ENCODE measurements around the gene LTB4R2.

LTB4R2 gene

DNA sequence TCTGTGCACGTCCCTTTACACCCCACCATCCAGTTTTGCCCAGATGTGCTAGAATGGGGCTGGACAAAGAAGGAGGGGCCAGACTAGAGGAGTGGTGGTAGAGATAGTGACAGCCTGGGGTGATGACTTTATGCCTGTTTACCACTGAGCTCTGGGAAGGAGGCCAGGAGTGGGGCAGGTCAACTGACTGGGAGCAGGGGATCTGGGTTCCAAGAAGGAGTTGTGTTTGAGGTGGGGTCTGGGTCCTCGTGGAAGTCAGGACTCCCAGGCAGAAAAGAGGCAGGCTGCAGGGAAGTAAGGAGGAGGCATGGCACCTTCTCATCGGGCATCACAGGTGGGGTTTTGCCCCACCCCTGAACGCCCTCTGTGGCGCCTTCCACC is 315 bp downstream of the LTB4R2 start:
- H3K4me3 ChIP-seq (ENCODE audit: low read depth in 1 of 5, low read length in 5 of 5), result peak overlapping the region; percentile 54 to 71 (median 67)
- H3K9me3 ChIP-seq (ENCODE audit: control insufficient read depth in 5 of 5, low read length in 5 of 5), result no peaks in the 10 kb centered on the region
- H3K4me1 ChIP-seq (ENCODE audit: control insufficient read depth in 5 of 5, insufficient read depth in 5 of 5, low read length in 5 of 5), result peaks cover 17 to 76% (median 64%) of the 10 kb centered on the region in 5 donors

DNA sequence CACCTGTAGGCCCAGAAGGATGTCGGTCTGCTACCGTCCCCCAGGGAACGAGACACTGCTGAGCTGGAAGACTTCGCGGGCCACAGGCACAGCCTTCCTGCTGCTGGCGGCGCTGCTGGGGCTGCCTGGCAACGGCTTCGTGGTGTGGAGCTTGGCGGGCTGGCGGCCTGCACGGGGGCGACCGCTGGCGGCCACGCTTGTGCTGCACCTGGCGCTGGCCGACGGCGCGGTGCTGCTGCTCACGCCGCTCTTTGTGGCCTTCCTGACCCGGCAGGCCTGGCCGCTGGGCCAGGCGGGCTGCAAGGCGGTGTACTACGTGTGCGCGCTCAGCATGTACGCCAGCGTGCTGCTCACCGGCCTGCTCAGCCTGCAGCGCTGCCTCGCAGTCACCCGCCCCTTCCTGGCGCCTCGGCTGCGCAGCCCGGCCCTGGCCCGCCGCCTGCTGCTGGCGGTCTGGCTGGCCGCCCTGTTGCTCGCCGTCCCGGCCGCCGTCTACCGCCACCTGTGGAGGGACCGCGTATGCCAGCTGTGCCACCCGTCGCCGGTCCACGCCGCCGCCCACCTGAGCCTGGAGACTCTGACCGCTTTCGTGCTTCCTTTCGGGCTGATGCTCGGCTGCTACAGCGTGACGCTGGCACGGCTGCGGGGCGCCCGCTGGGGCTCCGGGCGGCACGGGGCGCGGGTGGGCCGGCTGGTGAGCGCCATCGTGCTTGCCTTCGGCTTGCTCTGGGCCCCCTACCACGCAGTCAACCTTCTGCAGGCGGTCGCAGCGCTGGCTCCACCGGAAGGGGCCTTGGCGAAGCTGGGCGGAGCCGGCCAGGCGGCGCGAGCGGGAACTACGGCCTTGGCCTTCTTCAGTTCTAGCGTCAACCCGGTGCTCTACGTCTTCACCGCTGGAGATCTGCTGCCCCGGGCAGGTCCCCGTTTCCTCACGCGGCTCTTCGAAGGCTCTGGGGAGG is 985 bp downstream of the LTB4R2 start, which contains the start of gene LTB4R:
TSS of gene LTB4R (plus strand) at position 857 of the 959 bp plus-strand sequence. CDS start 4,150 bp downstream, outside the sequence.
- H3K4me1 ChIP-seq (ENCODE audit: control insufficient read depth in 5 of 5, insufficient read depth in 5 of 5, low read length in 5 of 5), result peaks cover 17 to 83% (median 71%) of the 10 kb centered on the region in 5 donors
- H3K9ac ChIP-seq (ENCODE audit: low read length in 5 of 5), result peak within 1 kb of the TSS in 4 of 5 donors; percentile 45 to 79 (median 62)
- H3K36me3 ChIP-seq (ENCODE audit: control insufficient read depth in 5 of 5, insufficient read depth in 5 of 5, low read length in 5 of 5), result peaks cover 5 to 19% (median 18%) of the 10 kb centered on the region in 5 donors
- peak within 1 kb of the TSS; percentile 74 for H3K27ac ChIP-seq (ENCODE audit: low read depth, low read length)
- H3K27me3 ChIP-seq (ENCODE audit: control insufficient read depth in 5 of 5, insufficient read depth in 4 of 5, low read length in 5 of 5), result no peaks in the 10 kb centered on the region
- H3K4me3 ChIP-seq (ENCODE audit: low read depth in 1 of 5, low read length in 5 of 5), result peak within 1 kb of the TSS; percentile 54 to 71 (median 67)
- no peaks in the 10 kb centered on the region for H3K9me3 ChIP-seq (ENCODE audit: control insufficient read depth in 5 of 5, low read length in 5 of 5)

More for the DNA sequence above, 315 bp downstream of the LTB4R2 start:
- H3K27ac ChIP-seq (ENCODE audit: low read depth, low read length), result peak overlapping the region; percentile 74
- no peaks in the 10 kb centered on the region for H3K27me3 ChIP-seq (ENCODE audit: control insufficient read depth in 5 of 5, insufficient read depth in 4 of 5, low read length in 5 of 5)
- peak overlapping the region in 3 of 5 donors; percentile 57 to 79 (median 68) for H3K9ac ChIP-seq (ENCODE audit: low read length in 5 of 5)
- peaks cover 5 to 26% (median 24%) of the 10 kb centered on the region in 5 donors for H3K36me3 ChIP-seq (ENCODE audit: control insufficient read depth in 5 of 5, insufficient read depth in 5 of 5, low read length in 5 of 5)

DNA sequence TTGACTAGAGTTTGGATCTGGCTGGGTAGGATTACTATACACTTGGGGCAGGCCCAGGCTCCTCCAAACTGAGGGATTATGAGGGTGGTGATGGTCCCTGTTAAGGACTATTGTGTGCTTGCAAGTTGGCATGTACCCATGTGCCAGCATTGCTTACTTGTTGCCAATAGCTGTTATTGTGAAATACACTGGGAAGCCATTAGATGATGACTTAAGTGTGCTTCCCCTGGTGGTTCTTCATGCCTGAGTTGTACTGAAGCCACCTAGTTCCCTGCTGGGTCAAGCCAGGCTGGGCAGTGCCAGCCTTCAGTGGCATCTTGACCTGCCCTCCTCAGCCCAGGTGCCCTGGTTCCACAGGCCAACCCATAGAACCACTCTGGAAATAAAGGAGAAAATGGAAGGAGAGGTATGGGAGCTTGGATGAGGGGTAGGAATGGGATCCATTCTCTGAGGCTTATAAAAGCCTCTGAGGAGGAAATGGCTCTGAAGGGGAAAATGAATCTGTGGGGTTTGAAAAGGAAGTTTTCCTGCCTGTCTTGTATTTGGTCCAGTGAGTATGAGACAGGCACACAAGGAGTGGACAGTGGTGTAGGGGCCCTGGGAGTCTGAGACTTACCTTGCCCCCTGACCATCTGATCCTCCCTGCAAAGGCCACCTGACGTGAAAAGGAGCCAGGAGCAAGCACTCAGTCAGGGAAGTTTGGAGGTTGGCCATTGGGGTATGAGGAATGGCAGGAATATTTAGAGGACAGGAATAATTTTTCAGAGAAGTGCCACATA is 2.1 kb downstream of the LTB4R2 start:
- H3K36me3 ChIP-seq (ENCODE audit: control insufficient read depth in 5 of 5, insufficient read depth in 5 of 5, low read length in 5 of 5), result peaks cover 0 to 8% (median 7%) of the 10 kb centered on the region in 5 donors
- H3K4me1 ChIP-seq (ENCODE audit: control insufficient read depth in 5 of 5, insufficient read depth in 5 of 5, low read length in 5 of 5), result peaks cover 17 to 94% (median 74%) of the 10 kb centered on the region in 5 donors
- H3K27me3 ChIP-seq (ENCODE audit: control insufficient read depth in 5 of 5, insufficient read depth in 4 of 5, low read length in 5 of 5), result peaks cover 0 to 3% (median 0%) of the 10 kb centered on the region in 5 donors
- peak overlapping the region; percentile 74 for H3K27ac ChIP-seq (ENCODE audit: low read depth, low read length)
- H3K9me3 ChIP-seq (ENCODE audit: control insufficient read depth in 5 of 5, low read length in 5 of 5), result no peaks in the 10 kb centered on the region
- peak overlapping the region; percentile 51 to 71 (median 67) for H3K4me3 ChIP-seq (ENCODE audit: low read depth in 1 of 5, low read length in 5 of 5)
- peak overlapping the region in 4 of 5 donors; percentile 45 to 79 (median 62) for H3K9ac ChIP-seq (ENCODE audit: low read length in 5 of 5)

DNA sequence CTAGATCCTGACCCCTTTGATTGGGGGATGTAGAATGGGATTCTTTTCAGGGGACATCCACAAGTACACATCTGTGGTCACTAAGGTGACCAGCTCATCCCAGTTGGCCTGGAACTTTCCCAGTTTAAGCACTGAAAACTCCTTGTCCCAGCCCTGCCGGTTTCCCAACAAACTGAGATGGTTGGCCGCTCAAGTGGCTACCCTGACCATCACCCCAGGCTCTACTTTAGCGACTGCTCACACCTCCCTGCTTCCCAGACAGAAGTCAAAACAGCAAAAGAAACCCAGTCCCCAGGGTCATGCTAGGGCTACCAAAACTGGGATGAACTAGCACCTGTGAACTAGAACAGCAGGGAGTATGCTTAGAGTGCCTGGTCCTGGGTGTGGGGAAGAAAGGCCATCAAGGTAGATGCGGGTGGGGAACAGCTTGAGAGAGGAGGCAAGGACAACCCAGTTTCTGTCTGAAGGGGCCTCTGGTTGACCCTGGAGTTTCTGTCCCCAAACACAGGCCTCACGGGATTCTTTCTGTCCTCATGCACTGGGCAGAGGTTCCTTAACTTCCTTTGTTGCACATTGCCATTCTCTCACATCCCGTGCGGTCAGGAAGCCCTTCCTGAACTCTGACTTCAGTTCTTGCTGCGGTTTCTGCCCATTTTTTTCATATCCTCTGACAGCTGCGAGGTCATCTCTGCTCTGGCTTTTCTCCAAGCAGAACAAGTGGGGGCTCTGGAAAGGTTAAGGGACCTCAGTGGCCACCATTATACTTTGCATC is 3.0 kb downstream of the LTB4R2 start:
- Histone ChIP-seq H3K4me3 (ENCODE audit: low read depth in 1 of 5, low read length in 5 of 5) (peak overlapping the region in 1 of 5 donors; percentile 71), H3K9ac (ENCODE audit: low read length in 5 of 5) (peak overlapping the region in 2 of 5 donors; percentile 32 to 42), H3K36me3 (ENCODE audit: control insufficient read depth in 5 of 5, insufficient read depth in 5 of 5, low read length in 5 of 5) (peaks cover 0 to 2% (median 0%) of the 10 kb centered on the region in 5 donors), H3K9me3 (ENCODE audit: control insufficient read depth in 5 of 5, low read length in 5 of 5) (no peaks in the 10 kb centered on the region), H3K27ac (ENCODE audit: low read depth, low read length) (peak overlapping the region; percentile 74), H3K27me3 (ENCODE audit: control insufficient read depth in 5 of 5, insufficient read depth in 4 of 5, low read length in 5 of 5) (peaks cover 0 to 3% (median 0%) of the 10 kb centered on the region in 5 donors), H3K4me1 (ENCODE audit: control insufficient read depth in 5 of 5, insufficient read depth in 5 of 5, low read length in 5 of 5) (peaks cover 17 to 95% (median 70%) of the 10 kb centered on the region in 5 donors)

DNA sequence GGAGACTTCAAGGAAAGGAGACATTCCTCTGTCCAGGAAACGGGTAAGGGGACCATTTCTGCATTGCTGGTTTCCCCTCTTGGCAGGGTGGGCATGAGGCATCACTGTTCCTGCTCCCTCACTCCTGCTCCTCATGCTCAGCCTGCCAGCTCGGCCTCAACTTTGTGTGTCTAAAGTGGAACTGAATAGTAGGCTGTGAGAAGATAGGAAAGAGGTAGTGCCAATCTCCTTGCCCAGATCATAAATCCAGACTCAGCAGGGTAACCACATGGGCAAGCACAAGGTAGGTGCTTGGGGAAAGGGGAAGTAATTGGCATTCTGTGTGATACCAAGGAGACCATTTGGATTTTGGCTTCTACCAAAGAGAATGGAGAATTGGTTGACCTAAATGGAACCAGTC is 4.0 kb downstream of the LTB4R2 start:
- Histone ChIP-seq H3K4me3 (ENCODE audit: low read depth in 1 of 5, low read length in 5 of 5) (no peak overlapping the region), H3K27me3 (ENCODE audit: control insufficient read depth in 5 of 5, insufficient read depth in 4 of 5, low read length in 5 of 5) (peaks cover 0 to 12% (median 0%) of the 10 kb centered on the region in 5 donors), H3K9me3 (ENCODE audit: control insufficient read depth in 5 of 5, low read length in 5 of 5) (no peaks in the 10 kb centered on the region), H3K9ac (ENCODE audit: low read length in 5 of 5) (peak overlapping the region in 1 of 5 donors; percentile 33), H3K4me1 (ENCODE audit: control insufficient read depth in 5 of 5, insufficient read depth in 5 of 5, low read length in 5 of 5) (peaks cover 17 to 91% (median 69%) of the 10 kb centered on the region in 5 donors), H3K36me3 (ENCODE audit: control insufficient read depth in 5 of 5, insufficient read depth in 5 of 5, low read length in 5 of 5) (peaks cover 0 to 9% (median 9%) of the 10 kb centered on the region in 5 donors), H3K27ac (ENCODE audit: low read depth, low read length) (peak overlapping the region; percentile 74)

DNA sequence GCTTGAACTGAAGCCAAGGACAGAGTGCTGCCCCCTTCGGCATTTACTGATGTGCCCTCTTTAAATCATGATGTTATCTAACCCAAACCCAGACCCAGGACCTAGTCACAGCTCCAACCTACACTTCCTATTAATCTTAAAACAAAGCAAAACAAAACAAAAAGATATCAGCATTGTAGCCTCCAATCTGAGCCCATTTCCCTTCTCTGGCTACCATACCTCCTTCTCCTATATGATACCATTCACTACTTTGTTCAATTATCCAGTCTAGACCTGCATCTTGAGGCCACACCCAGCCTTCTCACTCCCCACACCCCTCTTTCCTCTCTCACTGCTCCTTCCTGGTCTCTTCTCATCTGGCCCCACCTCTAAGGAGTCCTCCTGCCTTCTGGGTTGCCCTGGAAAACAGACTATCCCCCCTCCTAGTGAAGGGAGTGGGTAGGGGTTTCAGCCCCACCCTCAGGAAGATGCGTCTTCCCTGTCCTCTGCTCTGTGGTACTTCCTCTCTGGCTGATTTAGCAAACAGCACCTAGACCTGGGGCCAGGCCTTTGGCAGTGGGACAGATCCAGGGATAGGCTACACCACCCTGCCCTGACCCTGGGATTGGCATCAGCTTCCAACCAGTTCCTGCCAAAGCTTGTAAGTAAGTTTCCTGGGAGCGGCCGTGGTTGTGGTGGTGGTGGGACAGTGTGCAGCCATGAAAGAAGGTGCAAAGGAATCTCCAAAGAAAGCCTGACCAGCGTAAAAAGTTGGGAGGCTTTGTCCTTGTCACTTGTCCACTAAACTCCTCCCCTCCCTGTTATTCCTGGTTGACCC is 4.6 kb downstream of the LTB4R2 start:
- Histone ChIP-seq H3K27me3 (ENCODE audit: control insufficient read depth in 5 of 5, insufficient read depth in 4 of 5, low read length in 5 of 5) (peaks cover 0 to 15% (median 0%) of the 10 kb centered on the region in 5 donors), H3K4me3 (ENCODE audit: low read depth in 1 of 5, low read length in 5 of 5) (no peak overlapping the region), H3K36me3 (ENCODE audit: control insufficient read depth in 5 of 5, insufficient read depth in 5 of 5, low read length in 5 of 5) (peaks cover 0 to 16% (median 15%) of the 10 kb centered on the region in 5 donors), H3K9me3 (ENCODE audit: control insufficient read depth in 5 of 5, low read length in 5 of 5) (no peaks in the 10 kb centered on the region), H3K4me1 (ENCODE audit: control insufficient read depth in 5 of 5, insufficient read depth in 5 of 5, low read length in 5 of 5) (peaks cover 17 to 84% (median 64%) of the 10 kb centered on the region in 5 donors), H3K27ac (ENCODE audit: low read depth, low read length) (peak overlapping the region; percentile 74), H3K9ac (ENCODE audit: low read length in 5 of 5) (peak overlapping the region in 1 of 5 donors; percentile 33)

DNA sequence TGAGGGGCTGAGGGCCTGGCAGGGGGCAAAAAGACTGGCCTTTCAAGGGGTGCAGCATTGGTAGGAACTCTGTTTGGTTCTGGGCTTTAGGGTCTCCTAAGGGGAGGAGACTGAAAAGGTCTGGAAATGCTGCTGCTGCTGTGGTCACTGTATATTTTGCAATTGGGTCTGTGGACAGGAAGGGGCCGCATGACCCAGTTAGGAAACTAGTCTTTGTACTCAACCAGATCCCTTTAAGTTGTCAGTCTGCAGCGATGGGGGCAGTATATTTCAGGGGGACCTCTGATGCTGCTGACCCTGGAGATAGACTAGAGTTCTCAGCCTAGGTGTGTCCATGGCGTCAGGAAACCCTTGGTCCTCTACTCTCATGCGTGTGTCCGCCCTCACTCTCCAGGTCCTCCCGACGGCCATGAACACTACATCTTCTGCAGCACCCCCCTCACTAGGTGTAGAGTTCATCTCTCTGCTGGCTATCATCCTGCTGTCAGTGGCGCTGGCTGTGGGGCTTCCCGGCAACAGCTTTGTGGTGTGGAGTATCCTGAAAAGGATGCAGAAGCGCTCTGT is 5.4 kb downstream of the LTB4R2 start:
- H3K27ac ChIP-seq (ENCODE audit: low read depth, low read length), result peak overlapping the region; percentile 74
- H3K36me3 ChIP-seq (ENCODE audit: control insufficient read depth in 5 of 5, insufficient read depth in 5 of 5, low read length in 5 of 5), result peaks cover 0 to 23% (median 19%) of the 10 kb centered on the region in 5 donors
- peak overlapping the region in 2 of 5 donors; percentile 8 to 28 for H3K4me3 ChIP-seq (ENCODE audit: low read depth in 1 of 5, low read length in 5 of 5)
- H3K9ac ChIP-seq (ENCODE audit: low read length in 5 of 5), result peak overlapping the region in 1 of 5 donors; percentile 9
- peaks cover 13 to 76% (median 56%) of the 10 kb centered on the region in 5 donors for H3K4me1 ChIP-seq (ENCODE audit: control insufficient read depth in 5 of 5, insufficient read depth in 5 of 5, low read length in 5 of 5)
- H3K27me3 ChIP-seq (ENCODE audit: control insufficient read depth in 5 of 5, insufficient read depth in 4 of 5, low read length in 5 of 5), result peaks cover 0 to 15% (median 0%) of the 10 kb centered on the region in 5 donors
- H3K9me3 ChIP-seq (ENCODE audit: control insufficient read depth in 5 of 5, low read length in 5 of 5), result no peaks in the 10 kb centered on the region

DNA sequence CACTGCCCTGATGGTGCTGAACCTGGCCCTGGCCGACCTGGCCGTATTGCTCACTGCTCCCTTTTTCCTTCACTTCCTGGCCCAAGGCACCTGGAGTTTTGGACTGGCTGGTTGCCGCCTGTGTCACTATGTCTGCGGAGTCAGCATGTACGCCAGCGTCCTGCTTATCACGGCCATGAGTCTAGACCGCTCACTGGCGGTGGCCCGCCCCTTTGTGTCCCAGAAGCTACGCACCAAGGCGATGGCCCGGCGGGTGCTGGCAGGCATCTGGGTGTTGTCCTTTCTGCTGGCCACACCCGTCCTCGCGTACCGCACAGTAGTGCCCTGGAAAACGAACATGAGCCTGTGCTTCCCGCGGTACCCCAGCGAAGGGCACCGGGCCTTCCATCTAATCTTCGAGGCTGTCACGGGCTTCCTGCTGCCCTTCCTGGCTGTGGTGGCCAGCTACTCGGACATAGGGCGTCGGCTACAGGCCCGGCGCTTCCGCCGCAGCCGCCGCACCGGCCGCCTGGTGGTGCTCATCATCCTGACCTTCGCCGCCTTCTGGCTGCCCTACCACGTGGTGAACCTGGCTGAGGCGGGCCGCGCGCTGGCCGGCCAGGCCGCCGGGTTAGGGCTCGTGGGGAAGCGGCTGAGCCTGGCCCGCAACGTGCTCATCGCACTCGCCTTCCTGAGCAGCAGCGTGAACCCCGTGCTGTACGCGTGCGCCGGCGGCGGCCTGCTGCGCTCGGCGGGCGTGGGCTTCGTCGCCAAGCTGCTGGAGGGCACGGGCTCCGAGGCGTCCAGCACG is 6.1 kb downstream of the LTB4R2 start:
- Histone ChIP-seq H3K36me3 (ENCODE audit: control insufficient read depth in 5 of 5, insufficient read depth in 5 of 5, low read length in 5 of 5) (peaks cover 0 to 28% (median 21%) of the 10 kb centered on the region in 5 donors), H3K9ac (ENCODE audit: low read length in 5 of 5) (peak overlapping the region in 1 of 5 donors; percentile 5), H3K9me3 (ENCODE audit: control insufficient read depth in 5 of 5, low read length in 5 of 5) (no peaks in the 10 kb centered on the region), H3K4me3 (ENCODE audit: low read depth in 1 of 5, low read length in 5 of 5) (peak overlapping the region in 4 of 5 donors; percentile 6 to 28 (median 10)), H3K4me1 (ENCODE audit: control insufficient read depth in 5 of 5, insufficient read depth in 5 of 5, low read length in 5 of 5) (peaks cover 11 to 70% (median 51%) of the 10 kb centered on the region in 5 donors), H3K27me3 (ENCODE audit: control insufficient read depth in 5 of 5, insufficient read depth in 4 of 5, low read length in 5 of 5) (peaks cover 0 to 15% (median 0%) of the 10 kb centered on the region in 5 donors), H3K27ac (ENCODE audit: low read depth, low read length) (peak overlapping the region; percentile 40)

All from subcutaneous abdominal adipose tissue (tissue), 5 donors.